Stimulated activated naive CD8-positive, alpha-beta T cell treated with anti-CD3 and anti-CD28 coated beads, Interleukin-15, Interleukin-2, amounts not matched to agents 100 ng/mL and 50 ng/mL, for 24 hours (primary cell): Measurements from ENCODE around the gene PARK7.

Experiments used
- H3K27ac Mint-ChIP-seq: one replicate; pipeline ENCODE4 v1.8.0; 2021; ENCODE audit warnings: mild to moderate bottlenecking, mixed read lengths
- H3K27me3 Mint-ChIP-seq: one replicate; pipeline ENCODE4 v1.8.0; 2021; ENCODE audit warnings: mixed read lengths
- H3K36me3 Mint-ChIP-seq: one replicate; pipeline ENCODE4 v1.8.0; 2021; ENCODE audit warnings: low read depth, mixed read lengths
- H3K4me1 Mint-ChIP-seq: one replicate; pipeline ENCODE4 v1.8.0; 2021; ENCODE audit warnings: low read depth, mixed read lengths
- H3K4me3 Mint-ChIP-seq: one replicate; pipeline ENCODE4 v1.8.0; 2021; ENCODE audit warnings: mild to moderate bottlenecking, mixed read lengths
- H3K9me3 Mint-ChIP-seq: one replicate; pipeline ENCODE4 v1.8.0; 2021; ENCODE audit warnings: mixed read lengths

PARK7 gene

DNA sequence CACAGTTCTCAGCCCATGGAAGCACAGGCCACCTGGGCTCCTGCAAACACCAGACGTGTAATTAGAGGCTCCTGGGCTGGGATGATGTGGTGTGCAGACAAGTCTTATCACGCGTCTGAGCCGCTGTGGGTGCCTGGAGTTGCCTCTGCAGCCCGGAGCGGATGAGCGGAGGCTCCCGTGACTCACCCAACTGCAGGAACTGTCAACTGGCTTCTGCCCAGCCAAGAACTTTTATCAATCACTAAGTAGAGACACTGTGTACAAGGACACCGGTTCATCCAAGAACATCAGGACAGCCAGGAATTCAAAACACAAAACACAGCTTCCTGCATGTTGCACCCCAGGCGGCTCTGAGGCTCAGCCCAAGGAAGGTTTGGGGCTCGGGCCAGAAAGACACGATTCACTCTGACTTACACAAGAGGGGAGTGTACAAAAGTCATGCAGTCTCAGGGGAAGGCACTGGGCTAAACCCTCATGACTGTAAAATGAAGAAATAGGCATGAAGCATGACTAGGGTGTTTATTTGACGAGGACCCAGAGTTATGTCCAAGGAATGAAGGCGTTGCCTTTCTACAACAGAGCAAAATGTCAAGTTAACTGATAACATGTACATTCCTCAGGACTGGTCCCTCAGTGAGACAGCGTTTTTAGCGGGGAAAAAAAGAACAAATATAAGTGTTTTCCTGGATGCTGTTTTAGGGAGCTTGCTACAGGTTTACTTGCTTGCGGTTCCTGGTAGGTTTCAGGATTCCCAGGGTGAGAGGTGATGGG, 43.5 kb downstream of the PARK7 start:
- Mint-ChIP-seq H3K9me3 (no peaks in the 10 kb centered on the region), H3K36me3 (peaks cover 27% of the 10 kb centered on the region), H3K27ac (no peak overlapping the region), H3K4me3 (no peak overlapping the region), H3K27me3 (no peaks in the 10 kb centered on the region), H3K4me1 (no peaks in the 10 kb centered on the region)

- Mint-ChIP-seq H3K27me3 (no peaks in the 10 kb centered on the region), H3K36me3 (peaks cover 17% of the 10 kb centered on the region), H3K27ac (no peak overlapping the region), H3K4me1 (no peaks in the 10 kb centered on the region), H3K9me3 (no peaks in the 10 kb centered on the region), H3K4me3 (no peak overlapping the region)
Measured at GRCh38 chr1:8006037-8006963, 44.8 kb downstream of the PARK7 start.

DNA sequence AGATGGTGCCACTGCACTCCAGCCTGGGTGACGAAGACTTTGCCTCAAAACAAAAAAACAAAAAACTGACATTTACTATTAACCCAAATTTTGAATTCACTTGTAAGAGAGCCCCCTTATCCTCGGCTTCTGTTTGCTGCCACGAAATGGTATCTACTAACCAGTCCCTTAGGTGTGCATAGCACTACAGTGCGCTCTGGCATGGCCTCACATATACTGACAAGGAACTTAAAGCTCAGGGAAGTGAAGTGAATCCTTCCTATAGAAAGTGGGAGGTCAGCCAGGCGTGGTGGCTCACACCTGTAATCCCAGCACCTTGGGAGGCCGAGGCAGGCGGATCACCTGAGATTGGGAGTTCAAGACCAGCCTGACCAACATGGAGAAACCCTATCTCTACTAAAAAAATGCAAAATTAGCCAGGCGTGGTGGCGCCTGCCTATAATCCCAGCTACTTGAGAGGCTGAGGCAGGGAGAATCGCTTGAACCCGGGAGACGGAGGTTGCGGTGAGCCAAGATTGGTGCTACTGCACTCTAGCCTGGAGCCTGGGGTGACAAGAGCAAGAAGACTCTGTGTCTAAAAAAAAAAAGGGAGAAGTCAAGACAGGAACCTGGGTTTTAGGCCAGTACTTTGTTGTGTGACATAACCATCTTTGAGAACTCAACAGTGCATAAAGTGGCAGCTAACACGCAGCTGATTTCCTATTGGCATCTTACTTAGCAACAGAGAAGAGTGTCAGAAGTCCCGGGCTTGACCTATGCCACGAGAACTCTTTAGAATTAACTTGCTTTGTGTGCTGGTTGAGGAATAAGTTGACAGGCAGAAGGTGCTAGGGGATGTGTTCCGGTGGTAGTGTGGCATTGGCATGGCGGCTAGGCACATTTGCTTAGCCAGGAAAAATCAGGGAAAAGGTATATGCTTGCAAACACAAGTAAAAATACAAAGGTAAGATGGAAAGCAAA, 47.8 kb downstream of the PARK7 start:
- no peak overlapping the region for H3K27ac Mint-ChIP-seq
- no peaks in the 10 kb centered on the region for H3K4me1 Mint-ChIP-seq
- peaks cover 6% of the 10 kb centered on the region for H3K36me3 Mint-ChIP-seq
- H3K9me3 Mint-ChIP-seq, result no peaks in the 10 kb centered on the region
- no peaks in the 10 kb centered on the region for H3K27me3 Mint-ChIP-seq
- H3K4me3 Mint-ChIP-seq, result no peak overlapping the region

DNA sequence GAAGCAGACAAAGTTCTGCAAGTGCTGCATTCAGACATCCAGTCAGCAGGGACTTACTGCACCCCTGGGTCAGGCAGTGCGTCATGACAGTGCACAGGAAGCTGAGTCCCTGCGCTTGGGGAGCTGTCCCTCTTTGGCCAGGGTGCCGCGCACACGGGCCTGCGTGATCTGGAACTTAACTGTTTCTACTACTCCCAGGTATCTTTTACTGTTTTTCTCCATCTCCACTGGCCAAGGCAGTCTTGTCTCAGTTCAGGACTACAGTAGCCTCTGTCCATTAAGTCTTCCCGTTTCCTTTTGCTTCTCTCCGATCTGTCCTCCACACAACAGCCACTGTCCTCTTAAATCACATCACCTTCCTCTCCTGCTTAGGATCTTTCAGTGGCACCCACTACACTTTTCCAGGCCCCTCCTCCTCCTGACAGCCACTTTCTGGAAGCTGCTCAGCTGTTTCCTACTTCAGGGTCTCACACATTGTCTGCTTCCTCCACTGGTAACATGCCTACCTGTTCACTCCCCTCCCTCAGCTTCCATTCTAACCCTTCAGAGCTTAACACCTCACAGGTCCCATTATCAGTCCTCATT, 48.7 kb downstream of the PARK7 start:
- Mint-ChIP-seq H3K9me3 (no peaks in the 10 kb centered on the region), H3K4me3 (no peak overlapping the region), H3K27me3 (no peaks in the 10 kb centered on the region), H3K36me3 (no peaks in the 10 kb centered on the region), H3K27ac (no peak overlapping the region), H3K4me1 (no peaks in the 10 kb centered on the region)

GRCh38 chr1:8011016-8011415, 49.5 kb downstream of the PARK7 start:
- H3K27ac Mint-ChIP-seq, result no peak overlapping the region
- H3K9me3 Mint-ChIP-seq, result no peaks in the 10 kb centered on the region
- no peaks in the 10 kb centered on the region for H3K36me3 Mint-ChIP-seq
- H3K4me3 Mint-ChIP-seq, result no peak overlapping the region
- peaks cover 3% of the 10 kb centered on the region for H3K27me3 Mint-ChIP-seq
- no peaks in the 10 kb centered on the region for H3K4me1 Mint-ChIP-seq

- Mint-ChIP-seq H3K27ac (no peak overlapping the region), H3K4me1 (no peaks in the 10 kb centered on the region), H3K27me3 (peaks cover 12% of the 10 kb centered on the region), H3K36me3 (no peaks in the 10 kb centered on the region), H3K9me3 (no peaks in the 10 kb centered on the region), H3K4me3 (no peak overlapping the region)
Measured at GRCh38 chr1:8011923-8012858, 50.7 kb downstream of the PARK7 start.

GRCh38 chr1:8012955-8013354, 51.4 kb downstream of the PARK7 start:
- Mint-ChIP-seq H3K36me3 (no peaks in the 10 kb centered on the region), H3K9me3 (no peaks in the 10 kb centered on the region), H3K4me1 (no peaks in the 10 kb centered on the region), H3K4me3 (no peak overlapping the region), H3K27me3 (peaks cover 19% of the 10 kb centered on the region), H3K27ac (no peak overlapping the region)

GRCh38 chr1:8013399-8013798, 51.9 kb downstream of the PARK7 start:
- no peak overlapping the region for H3K4me3 Mint-ChIP-seq
- H3K4me1 Mint-ChIP-seq, result no peaks in the 10 kb centered on the region
- no peak overlapping the region for H3K27ac Mint-ChIP-seq

DNA sequence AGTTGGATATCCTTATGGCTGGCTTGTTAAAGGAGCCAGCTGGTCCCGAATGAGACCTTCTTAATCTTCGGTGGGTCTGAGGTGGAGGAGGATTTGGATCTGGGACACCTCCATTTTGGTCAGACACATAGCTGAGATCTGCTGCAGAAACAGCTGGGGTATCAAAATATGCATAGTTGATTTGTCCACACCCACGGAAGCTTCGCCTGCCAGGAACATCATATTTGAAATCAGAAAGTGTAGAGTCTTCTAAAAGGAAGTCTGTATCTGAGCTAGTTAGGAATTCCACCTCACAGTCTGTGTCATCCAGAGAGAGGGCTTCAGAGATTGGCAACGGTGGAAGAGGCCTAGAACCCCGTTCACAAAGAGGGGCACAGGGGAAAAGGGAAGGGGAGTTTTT, 52.3 kb downstream of the PARK7 start:
- Mint-ChIP-seq H3K27me3 (peaks cover 28% of the 10 kb centered on the region), H3K27ac (no peak overlapping the region), H3K4me3 (no peak overlapping the region), H3K9me3 (no peaks in the 10 kb centered on the region), H3K36me3 (no peaks in the 10 kb centered on the region), H3K4me1 (no peaks in the 10 kb centered on the region)

More at GRCh38 chr1:8013399-8013798, 51.9 kb downstream of the PARK7 start:
- Mint-ChIP-seq H3K36me3 (no peaks in the 10 kb centered on the region), H3K9me3 (no peaks in the 10 kb centered on the region), H3K27me3 (peaks cover 24% of the 10 kb centered on the region)

- no peaks in the 10 kb centered on the region for H3K9me3 Mint-ChIP-seq
- no peaks in the 10 kb centered on the region for H3K4me1 Mint-ChIP-seq
- no peak overlapping the region for H3K4me3 Mint-ChIP-seq
- peaks cover 33% of the 10 kb centered on the region for H3K27me3 Mint-ChIP-seq
- no peaks in the 10 kb centered on the region for H3K36me3 Mint-ChIP-seq
- H3K27ac Mint-ChIP-seq, result no peak overlapping the region
Measured at GRCh38 chr1:8014381-8014988, 53.0 kb downstream of the PARK7 start.

GRCh38 chr1:8015036-8015808, 53.7 kb downstream of the PARK7 start:
- Mint-ChIP-seq H3K4me1 (no peaks in the 10 kb centered on the region), H3K27ac (no peak overlapping the region), H3K36me3 (no peaks in the 10 kb centered on the region), H3K9me3 (no peaks in the 10 kb centered on the region), H3K4me3 (no peak overlapping the region), H3K27me3 (peaks cover 33% of the 10 kb centered on the region)

DNA sequence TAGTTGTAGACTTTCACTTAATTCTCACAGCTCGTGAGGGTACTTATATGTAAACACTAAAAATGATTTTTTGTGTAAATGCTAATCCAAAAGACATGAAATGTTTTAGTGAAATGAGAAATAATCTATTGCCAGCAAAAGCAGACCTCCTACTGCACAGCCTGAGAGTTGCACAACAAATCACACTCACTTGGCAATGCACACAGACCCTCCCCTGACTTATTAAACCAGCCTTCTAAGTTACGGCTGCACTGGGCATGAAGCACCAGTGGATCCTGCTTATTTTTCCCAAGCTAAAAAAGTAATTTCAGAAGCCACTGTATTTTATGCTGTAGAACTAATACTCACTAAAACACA, 54.3 kb downstream of the PARK7 start:
- H3K27me3 Mint-ChIP-seq, result peaks cover 34% of the 10 kb centered on the region
- no peaks in the 10 kb centered on the region for H3K9me3 Mint-ChIP-seq
- no peaks in the 10 kb centered on the region for H3K36me3 Mint-ChIP-seq
- H3K27ac Mint-ChIP-seq, result no peak overlapping the region
- no peak overlapping the region for H3K4me3 Mint-ChIP-seq
- H3K4me1 Mint-ChIP-seq, result no peaks in the 10 kb centered on the region
